Keratinocyte (primary cell): ENCODE measurements around the gene VPS26A. TPM values are rescaled to one million over a fixed set of nuclear protein-coding genes. Genes with fewer than 3 reads are reported as not detected.
A peak's percentile ranks its signal among the peaks of the same experiment; 100 is the strongest.

Experiments used
- DNase-seq: peaks from one replicate; pipeline ENCODE4 v3.0.0-alpha.2; 2011; ENCODE audit warnings: low read depth, missing footprints, low spot score
- FAIRE-seq: peaks from 2 replicates; lab custom pipeline; 2011; peaks lifted over from hg19 to GRCh38; lab: Jason Lieb, UNC
- H2AFZ ChIP-seq: 2 replicates; pipeline ENCODE4 v1.6.0; 2012; ENCODE audit warnings: low read length, control low read depth, inconsistent platforms; ENCODE audit not compliant: control insufficient read depth
- H3K27ac ChIP-seq: 2 replicates; pipeline ENCODE4 v1.5.1; 2011; ENCODE audit warnings: low read length; ENCODE audit not compliant: control insufficient read depth, insufficient read depth
- H3K27me3 ChIP-seq: 3 replicates; pipeline ENCODE4 v1.6.0; 2011; ENCODE audit warnings: low read length; ENCODE audit not compliant: control insufficient read depth, insufficient read depth; ENCODE audit errors: extremely low read depth
- H3K36me3 ChIP-seq, 2 experiments: 2 replicates in 1 of 2; 3 replicates in 1 of 2; pipeline ENCODE4 v1.5.1; 2011; ENCODE audit warnings: low read length in 2 of 2, mild to moderate bottlenecking in 1 of 2; ENCODE audit not compliant: control insufficient read depth in 2 of 2, insufficient read depth in 2 of 2; ENCODE audit errors: extremely low read depth in 1 of 2
- H3K4me1 ChIP-seq: 3 replicates; pipeline ENCODE4 v1.5.1; 2011; ENCODE audit warnings: low read length; ENCODE audit not compliant: control insufficient read depth, insufficient read depth; ENCODE audit errors: extremely low read depth
- H3K4me2 ChIP-seq: 3 replicates; pipeline ENCODE4 v1.6.0; 2011; ENCODE audit warnings: low read depth, low read length; ENCODE audit not compliant: control insufficient read depth, insufficient read depth; ENCODE audit errors: extremely low read depth
- H3K4me3 ChIP-seq, 3 experiments: fragments of 200-600 bp in 1 of 3; sonication (generic) in 1 of 3; 2 replicates in 2 of 3; 3 replicates in 1 of 3; pipeline ENCODE4 v1.5.1; 2011 to 2016; ENCODE audit warnings: low read length in 3 of 3, mild to moderate bottlenecking in 3 of 3, control low read depth in 2 of 3, inconsistent platforms in 1 of 3, low read depth in 1 of 3, mixed read lengths in 1 of 3, mixed run types in 1 of 3, moderate library complexity in 1 of 3; ENCODE audit not compliant: control insufficient read depth in 2 of 3, insufficient read depth in 2 of 3; ENCODE audit errors: extremely low read depth in 1 of 3
- H3K79me2 ChIP-seq: 2 replicates; pipeline ENCODE4 v1.6.0; 2012; ENCODE audit warnings: low read length; ENCODE audit not compliant: control insufficient read depth, insufficient read depth
- H3K9ac ChIP-seq: 3 replicates; pipeline ENCODE4 v1.6.0; 2011; ENCODE audit warnings: low read length; ENCODE audit not compliant: control insufficient read depth, insufficient read depth; ENCODE audit errors: extremely low read depth
- H3K9me1 ChIP-seq: 3 replicates; pipeline ENCODE4 v1.6.0; 2011; ENCODE audit warnings: low read length; ENCODE audit not compliant: control insufficient read depth, insufficient read depth; ENCODE audit errors: extremely low read depth
- H3K9me3 ChIP-seq: 2 replicates; pipeline ENCODE4 v1.5.1; 2012; ENCODE audit warnings: low read depth, low read length; ENCODE audit not compliant: control insufficient read depth
- H4K20me1 ChIP-seq: 3 replicates; pipeline ENCODE4 v1.6.0; 2011; ENCODE audit warnings: low read length; ENCODE audit not compliant: control insufficient read depth, insufficient read depth; ENCODE audit errors: extremely low read depth
- CTCF ChIP-seq, 3 experiments: IDR thresholded peaks in 1 of 3; conservative IDR thresholded peaks in 1 of 3; optimal IDR thresholded peaks in 1 of 3; 2 replicates in 2 of 3; 3 replicates in 1 of 3; pipeline versions ENCODE3 to v1.5.1; 2011; ENCODE audit warnings: low read length in 3 of 3, mild to moderate bottlenecking in 3 of 3, moderate library complexity in 2 of 3, control low read depth in 1 of 3, inconsistent platforms in 1 of 3; ENCODE audit not compliant: insufficient read depth in 2 of 3; ENCODE audit errors: extremely low read depth in 1 of 3
- EZH2 ChIP-seq: IDR thresholded peaks from one replicate; pipeline ENCODE4 v1.6.1; 2012; ENCODE audit warnings: inconsistent platforms, mild to moderate bottlenecking, low read length, moderate library complexity
- dilution Hi-C: fragments of 300-500 bp; cut with MboI; formaldehyde crosslinking; loops from one replicate; pipeline ENCODE4 v1.7.0; 2020; ENCODE audit warnings: low sequenced_read_pairs; ENCODE audit not compliant: extremely low pct_ligation_motif_present
- polyA plus RNA-seq, 5 experiments: library from polyadenylated mRNA; depleted of rRNA in 3 of 5; stranded (reverse) in 3 of 5; stranded (forward) in 1 of 5; unstranded in 1 of 5; fragments of >200 nt; gene quantifications; 1 replicate in 1 of 5; 2 replicates in 3 of 5; 3 replicates in 1 of 5; pipeline versions ENCODE4 v1.2.1 to v1.2.3, GENCODE V29; 2011 to 2012; ENCODE audit warnings: missing spikeins in 2 of 5, low read depth in 1 of 5, low replicate concordance in 1 of 5

VPS26A gene
- polyA plus RNA-seq, 1 donor (not counting 4 experiments of a cell fraction or from before 2014, with no cell fraction given): 64.3 TPM

- Histone ChIP-seq H3K4me2 (no peak overlapping the region), H3K9me1 (no peaks in the 10 kb centered on the region), H3K27ac (no peak overlapping the region), H3K79me2 (no peaks in the 10 kb centered on the region), H3K4me3 (no peak overlapping the region), H2AFZ (peak overlapping the region; percentile 32), H3K4me1 (peaks cover 28% of the 10 kb centered on the region), H3K9ac (no peak overlapping the region), H3K27me3 (no peaks in the 10 kb centered on the region), H3K36me3 (no peaks in the 10 kb centered on the region), H3K9me3 (no peaks in the 10 kb centered on the region), H4K20me1 (no peaks in the 10 kb centered on the region)
- dilution Hi-C loops: no loop called here
- DNase-seq: no peak
- TF ChIP-seq EZH2: no peak
- no peak for TF ChIP-seq CTCF (optimal IDR thresholded peaks at IDR 0.05 in 1 of 3, IDR thresholded peaks at IDR 0.05 in 1 of 3, conservative IDR thresholded peaks at IDR 0.05 in 1 of 3; ENCODE audit: extremely low read depth in 1 of 3, insufficient read depth in 2 of 3, low read length in 3 of 3)
- no peak for FAIRE-seq
Measured at GRCh38 chr10:69215405-69216171, 91.6 kb downstream of the VPS26A start.

- Histone ChIP-seq H3K9ac (peak overlapping the region; percentile 31), H3K36me3 (no peaks in the 10 kb centered on the region), H3K9me3 (no peaks in the 10 kb centered on the region), H3K79me2 (no peaks in the 10 kb centered on the region), H3K4me1 (peaks cover 31% of the 10 kb centered on the region), H3K27me3 (no peaks in the 10 kb centered on the region), H3K4me2 (peak overlapping the region; percentile 11), H2AFZ (no peak overlapping the region), H3K27ac (peak overlapping the region; percentile 89), H3K9me1 (no peaks in the 10 kb centered on the region), H4K20me1 (no peaks in the 10 kb centered on the region), H3K4me3 (no peak overlapping the region)
- no peak for FAIRE-seq
- TF ChIP-seq CTCF (optimal IDR thresholded peaks at IDR 0.05 in 1 of 3, IDR thresholded peaks at IDR 0.05 in 1 of 3, conservative IDR thresholded peaks at IDR 0.05 in 1 of 3; ENCODE audit: extremely low read depth in 1 of 3, insufficient read depth in 2 of 3, low read length in 3 of 3) (no peak), EZH2 (no peak)
- DNase-seq: no peak
- dilution Hi-C loops: no loop called here
Measured at GRCh38 chr10:69216577-69217118, 92.7 kb downstream of the VPS26A start.
